LHCN-M2 (cell line): Measurements from ENCODE around the gene ZBTB2. TPM values are rescaled to one million over a fixed set of nuclear protein-coding genes. Genes with fewer than 3 reads are reported as not detected.
"Not testable (repeated sequence)": the region's sequence is repeated elsewhere in the genome, so short reads cannot be mapped to it uniquely, and the experiment has no call there.

Experiments used
- DNase-seq: peaks from one replicate; pipeline ENCODE4 v3.0.0-alpha.2; 2012; ENCODE audit warnings: low read depth
- total RNA-seq: library from RNA; depleted of rRNA; stranded (reverse); fragments of >200 nt; gene quantifications from 2 replicates; pipeline ENCODE4 v1.2.3, GENCODE V29; 2014

ZBTB2 gene
- total RNA-seq, 1 experiment from 2014 or later: 14.1 TPM

GRCh38 chr6:151402228-151402627, 10.9 kb upstream of the ZBTB2 start:
- no peak for DNase-seq

- DNase-seq: peak; percentile 60
Measured at GRCh38 chr6:151400473-151400872, 9.1 kb upstream of the ZBTB2 start.

GRCh38 chr6:151399679-151400078, 8.3 kb upstream of the ZBTB2 start:
- no peak for DNase-seq

GRCh38 chr6:151393410-151393809, 2.1 kb upstream of the ZBTB2 start:
- no peak for DNase-seq

GRCh38 chr6:151392427-151392826, 1.1 kb upstream of the ZBTB2 start:
- DNase-seq: no peak

- peak; percentile 61 for DNase-seq
Measured at GRCh38 chr6:151390851-151391470, 398 bp downstream of the ZBTB2 start.

- peak; percentile 99 for DNase-seq
Measured at GRCh38 chr6:151390276-151390850, 996 bp downstream of the ZBTB2 start.

- peak; percentile 69 for DNase-seq
Measured at GRCh38 chr6:151389618-151390275, 1.6 kb downstream of the ZBTB2 start.

- DNase-seq: no peak
Measured at GRCh38 chr6:151388997-151389617, 2.3 kb downstream of the ZBTB2 start.

- no peak for DNase-seq
Measured at GRCh38 chr6:151388236-151388635, 3.1 kb downstream of the ZBTB2 start.

GRCh38 chr6:151387175-151387970, 4.0 kb downstream of the ZBTB2 start:
- no peak for DNase-seq

- DNase-seq: no peak
Measured at GRCh38 chr6:151385177-151385576, 6.2 kb downstream of the ZBTB2 start.

GRCh38 chr6:151384151-151384550, 7.2 kb downstream of the ZBTB2 start:
- DNase-seq: no peak

- not testable (repeated sequence) for DNase-seq
Measured at GRCh38 chr6:151382631-151383030, 8.7 kb downstream of the ZBTB2 start.

GRCh38 chr6:151381722-151382121, 9.6 kb downstream of the ZBTB2 start:
- no peak for DNase-seq

- DNase-seq: no peak
Measured at GRCh38 chr6:151380848-151381205, 10.5 kb downstream of the ZBTB2 start.

GRCh38 chr6:151379933-151380847, 11.2 kb downstream of the ZBTB2 start:
- no peak for DNase-seq

- no peak for DNase-seq
Measured at GRCh38 chr6:151377095-151377494, 14.3 kb downstream of the ZBTB2 start.

- DNase-seq: peak; percentile 46
Measured at GRCh38 chr6:151376440-151376839, 14.9 kb downstream of the ZBTB2 start.

- no peak for DNase-seq
Measured at GRCh38 chr6:151375833-151376232, 15.5 kb downstream of the ZBTB2 start.
